Measurements from ENCODE around the gene CEBPA.

GRCh38 chr19:33287438-33287837 lies 14.9 kb downstream of the CEBPA start:
- TF ChIP-seq CTCF (IDR thresholded peaks at IDR 0.05): no peak
- TF ChIP-seq EZH2 (IDR thresholded peaks at IDR 0.05; ENCODE audit: borderline replicate concordance, insufficient read depth, low read depth, low read length, poor library complexity, severe bottlenecking): no peak

All from B cell (primary cell).